HG03135 (cell line): ENCODE measurements around the gene TOM1L1.
"Not testable (repeated sequence)": the region's sequence is repeated elsewhere in the genome, so short reads cannot be mapped to it uniquely, and the experiment has no call there.

Source experiments
- ATAC-seq: cut with Tn5 transposase; IDR thresholded peaks from one replicate; pipeline ENCODE4 v1.9.1; 2021; ENCODE audit warnings: mild to moderate bottlenecking, moderate library complexity; ENCODE audit not compliant: unreplicated experiment

Gene TOM1L1, protein sequence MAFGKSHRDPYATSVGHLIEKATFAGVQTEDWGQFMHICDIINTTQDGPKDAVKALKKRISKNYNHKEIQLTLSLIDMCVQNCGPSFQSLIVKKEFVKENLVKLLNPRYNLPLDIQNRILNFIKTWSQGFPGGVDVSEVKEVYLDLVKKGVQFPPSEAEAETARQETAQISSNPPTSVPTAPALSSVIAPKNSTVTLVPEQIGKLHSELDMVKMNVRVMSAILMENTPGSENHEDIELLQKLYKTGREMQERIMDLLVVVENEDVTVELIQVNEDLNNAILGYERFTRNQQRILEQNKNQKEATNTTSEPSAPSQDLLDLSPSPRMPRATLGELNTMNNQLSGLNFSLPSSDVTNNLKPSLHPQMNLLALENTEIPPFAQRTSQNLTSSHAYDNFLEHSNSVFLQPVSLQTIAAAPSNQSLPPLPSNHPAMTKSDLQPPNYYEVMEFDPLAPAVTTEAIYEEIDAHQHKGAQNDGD

DNA sequence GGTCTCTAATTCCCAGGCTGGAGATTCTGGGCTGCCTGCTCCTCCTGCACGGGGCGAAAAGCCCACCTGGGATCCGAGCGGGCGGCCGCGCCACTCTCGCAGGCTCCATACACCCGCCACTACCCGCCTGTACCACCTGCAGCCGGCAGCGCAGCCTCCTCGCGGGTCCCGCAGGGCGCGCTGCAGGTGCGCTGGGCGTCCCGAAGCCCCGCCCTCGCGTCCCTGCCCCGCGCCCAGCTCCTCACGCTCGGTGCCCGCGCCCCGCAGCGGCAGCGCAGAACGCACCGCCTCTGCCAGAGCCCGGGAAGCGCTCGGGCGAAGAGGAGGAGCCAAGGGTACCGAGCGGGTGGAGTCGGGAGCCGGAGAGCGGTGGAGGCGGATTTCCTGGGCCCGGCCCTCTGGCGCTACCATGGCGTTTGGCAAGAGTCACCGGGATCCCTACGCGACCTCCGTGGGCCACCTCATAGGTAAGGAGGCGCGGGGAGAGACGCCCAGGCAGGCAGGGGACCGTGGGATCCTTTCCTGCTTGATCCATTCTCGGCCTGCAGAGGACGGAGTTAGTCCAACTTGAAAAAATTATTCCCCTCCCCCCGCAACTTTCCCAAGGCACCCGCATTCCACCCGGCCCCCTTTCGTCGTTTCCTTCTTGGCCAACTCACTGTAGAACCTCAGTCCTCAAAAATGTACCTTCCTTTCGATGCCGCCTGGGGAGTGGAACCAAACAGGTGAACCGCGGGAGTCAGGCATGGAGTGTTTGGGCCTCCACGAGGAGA lies at the start of gene TOM1L1:
TOM1L1 (plus strand) TSS at position 396 of the 773 bp plus-strand sequence; CDS start at position 410, 14 bp downstream.
- peak; percentile 78 for ATAC-seq

DNA sequence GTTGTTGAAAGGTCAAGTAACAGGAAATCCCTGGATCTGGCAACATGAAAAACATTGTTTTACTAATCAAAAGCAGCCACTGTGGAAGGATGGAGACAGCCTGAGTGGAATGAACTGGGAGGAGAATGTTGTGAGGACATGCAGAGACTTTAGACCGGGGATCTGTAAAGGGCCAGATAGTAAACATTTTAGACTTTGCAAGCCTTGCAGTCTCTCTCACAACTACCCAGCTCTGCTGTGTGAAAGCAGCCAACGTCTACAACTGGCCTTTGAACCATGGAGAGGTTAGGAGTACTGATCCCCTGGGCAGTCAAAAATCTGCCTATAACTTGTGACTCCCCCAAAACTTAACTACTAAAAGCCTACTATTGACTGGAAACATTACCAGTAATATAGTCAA lies 41.5 kb upstream of the TOM1L1 start:
- ATAC-seq = no peak

DNA sequence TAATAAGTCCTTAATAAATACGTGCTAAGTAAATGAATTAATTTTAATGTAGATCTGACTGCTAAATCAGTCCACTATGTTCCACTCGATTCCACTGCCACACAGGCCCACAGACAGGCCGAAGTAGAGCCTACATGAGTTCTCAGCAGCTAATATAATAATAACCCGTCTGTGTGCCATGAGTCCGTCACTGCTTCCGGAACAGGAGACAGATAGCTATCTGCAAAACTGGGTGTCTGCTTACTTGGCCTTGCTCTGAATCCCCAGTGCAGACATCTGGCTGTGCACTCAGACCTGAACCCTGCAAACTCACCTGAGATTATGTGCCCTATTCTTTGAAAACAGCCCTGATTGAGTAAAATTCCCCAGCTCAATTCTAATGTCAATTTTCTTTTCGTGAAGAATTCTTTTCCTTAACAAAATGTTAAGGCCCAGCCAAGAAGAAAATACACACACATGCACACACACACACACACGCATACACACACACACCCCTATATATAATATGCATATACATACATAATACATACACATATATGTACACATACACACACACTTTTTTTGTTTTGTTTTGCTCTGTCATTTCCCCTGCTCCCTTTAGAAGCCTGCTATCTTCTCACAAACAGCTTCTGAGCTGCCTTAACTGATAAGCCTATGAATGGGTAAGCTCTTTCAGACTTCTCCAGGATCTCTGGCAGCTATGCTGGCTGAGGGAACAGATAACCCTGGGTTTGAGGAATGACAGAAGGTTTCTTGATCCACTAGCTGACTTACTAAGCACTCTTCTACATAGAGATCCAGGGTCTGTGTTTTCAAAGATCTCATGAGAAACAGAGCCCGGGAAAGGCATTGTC lies 39.8 kb upstream of the TOM1L1 start:
- ATAC-seq = no peak

DNA sequence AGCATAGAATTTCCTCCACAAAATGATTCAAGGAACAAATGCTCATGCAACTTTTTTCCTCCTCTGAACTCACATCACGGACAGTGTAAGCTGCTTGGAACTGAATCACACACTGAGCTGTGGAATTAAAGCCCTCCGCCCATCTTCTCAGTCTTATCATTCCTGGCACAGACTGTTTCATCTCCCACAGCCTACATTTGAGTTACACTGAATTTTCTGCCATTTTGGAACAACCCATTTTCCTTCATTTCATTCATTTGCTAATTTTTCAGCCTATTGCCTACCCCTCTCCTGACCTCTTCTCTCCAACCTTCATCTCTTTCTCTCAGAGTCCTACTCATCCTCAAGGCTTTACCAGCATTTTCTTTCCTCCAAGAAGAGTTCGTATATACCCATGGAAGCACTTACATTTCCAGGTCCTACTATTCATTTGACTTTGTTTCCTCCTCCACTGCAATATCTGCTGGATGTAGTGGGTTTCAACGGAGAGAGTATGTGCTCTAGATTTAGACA lies 39.1 kb upstream of the TOM1L1 start:
- no peak for ATAC-seq

DNA sequence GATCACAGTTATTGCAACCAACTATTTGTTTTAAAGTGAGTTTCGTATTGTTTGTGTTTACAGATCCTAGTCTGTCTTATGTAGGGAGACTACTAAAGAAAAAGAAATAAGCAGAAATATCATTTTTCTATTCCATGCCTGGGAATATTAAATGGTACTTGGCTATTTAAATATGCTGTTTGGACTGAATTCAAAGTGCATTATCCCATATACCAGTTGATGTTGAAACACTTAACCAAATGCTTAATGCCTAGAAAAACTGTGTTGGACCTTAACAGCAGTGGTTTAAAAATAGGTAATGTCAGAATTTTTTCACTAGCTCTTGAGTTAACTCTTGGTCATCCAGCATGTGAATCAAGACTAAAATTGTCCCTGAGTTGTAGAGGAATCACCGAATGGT lies 37.5 kb upstream of the TOM1L1 start:
- no peak for ATAC-seq

DNA sequence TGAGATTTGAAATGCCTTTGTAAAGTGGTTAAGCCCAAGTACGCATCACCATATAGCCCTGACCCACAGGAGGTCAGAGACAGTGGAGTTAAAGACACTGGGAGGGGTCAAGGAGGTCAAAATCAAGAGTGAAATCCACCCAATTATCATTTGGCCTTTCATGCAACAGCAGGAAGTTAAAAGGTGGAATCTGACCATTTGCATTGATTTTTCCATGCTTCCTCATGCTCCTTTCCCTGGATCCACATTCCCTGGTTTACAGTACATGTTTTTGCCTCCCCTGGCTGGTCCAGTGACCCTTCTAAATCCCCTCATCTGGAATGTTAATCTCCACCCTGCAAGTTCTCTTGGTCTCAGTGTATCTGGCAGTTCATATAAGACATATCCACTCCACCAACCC lies 36.6 kb upstream of the TOM1L1 start:
- ATAC-seq = no peak

DNA sequence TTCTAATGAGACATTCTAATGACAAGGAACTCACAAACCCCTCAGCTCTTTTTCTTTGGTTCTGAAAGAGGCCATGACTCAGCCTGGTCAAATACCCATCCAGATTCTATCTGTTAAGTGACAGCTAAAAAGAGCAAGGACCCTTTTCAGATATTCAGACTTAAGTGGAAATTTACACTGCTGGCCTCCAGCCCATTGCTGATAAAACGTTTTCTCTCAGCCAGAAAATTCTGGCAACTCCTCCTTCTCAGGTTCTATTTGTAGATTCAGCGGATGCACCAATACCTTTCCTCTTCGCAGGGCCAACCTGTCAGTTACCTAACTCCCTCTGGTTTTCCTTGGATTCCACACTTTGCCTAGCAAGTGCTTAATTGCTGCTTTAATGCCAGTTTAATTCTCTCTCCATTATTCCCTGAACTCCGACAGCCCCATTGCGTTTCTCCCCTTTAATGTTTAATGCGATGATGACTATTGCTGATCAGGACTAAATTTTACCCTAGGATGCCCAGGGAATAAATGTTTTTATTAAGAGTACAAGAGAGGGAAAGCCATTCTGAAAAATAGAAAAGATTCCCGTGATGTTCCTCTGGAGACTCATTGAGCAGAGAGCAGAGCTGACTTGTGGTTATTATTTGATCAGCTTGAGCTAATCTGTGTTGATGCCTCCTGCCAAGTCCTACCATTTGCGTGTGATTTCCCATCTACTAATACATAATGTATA lies 35.9 kb upstream of the TOM1L1 start:
- ATAC-seq = no peak

DNA sequence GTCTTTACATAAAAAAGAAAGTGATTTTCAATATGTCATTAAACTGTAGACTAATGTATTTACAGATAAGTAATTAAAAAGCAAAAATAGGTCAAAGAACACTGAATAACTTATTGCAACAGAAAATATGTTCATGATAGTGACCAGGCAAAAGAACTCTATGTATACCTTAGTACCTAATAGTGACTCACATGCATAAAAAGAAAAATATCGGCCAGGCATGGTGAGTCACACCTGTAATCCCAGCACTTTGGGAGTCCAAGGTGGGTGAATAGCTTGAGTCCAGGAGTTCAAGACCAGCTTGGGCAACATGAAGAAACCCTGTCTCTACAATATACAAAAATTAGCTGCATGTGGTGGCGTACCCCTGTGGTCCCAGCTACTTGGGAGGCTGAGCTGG lies 33.0 kb upstream of the TOM1L1 start:
- ATAC-seq = no peak

DNA sequence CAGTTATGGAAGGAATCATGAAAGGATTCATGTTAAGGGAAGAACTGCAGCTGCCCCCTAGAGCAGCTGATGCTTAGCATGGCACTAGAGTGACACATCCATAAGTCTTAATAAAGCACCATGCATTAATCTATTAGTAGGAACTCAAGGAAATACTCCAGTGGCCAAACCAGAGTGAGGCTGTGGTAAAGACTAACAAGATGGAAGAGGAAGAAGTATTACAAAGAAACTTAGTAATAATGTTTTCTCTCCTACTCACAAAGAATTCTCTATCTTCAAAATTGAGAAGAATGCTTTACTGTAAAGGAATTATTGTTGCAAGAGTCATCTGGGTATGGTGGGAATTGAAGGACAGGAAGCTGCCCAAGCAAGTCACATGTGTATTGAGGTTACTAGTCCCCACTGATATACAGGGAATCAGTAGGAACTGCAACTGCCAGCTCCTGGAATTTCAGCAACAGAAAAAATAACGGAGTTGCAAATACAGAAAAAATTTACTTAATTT lies 29.9 kb upstream of the TOM1L1 start:
- no peak for ATAC-seq

DNA sequence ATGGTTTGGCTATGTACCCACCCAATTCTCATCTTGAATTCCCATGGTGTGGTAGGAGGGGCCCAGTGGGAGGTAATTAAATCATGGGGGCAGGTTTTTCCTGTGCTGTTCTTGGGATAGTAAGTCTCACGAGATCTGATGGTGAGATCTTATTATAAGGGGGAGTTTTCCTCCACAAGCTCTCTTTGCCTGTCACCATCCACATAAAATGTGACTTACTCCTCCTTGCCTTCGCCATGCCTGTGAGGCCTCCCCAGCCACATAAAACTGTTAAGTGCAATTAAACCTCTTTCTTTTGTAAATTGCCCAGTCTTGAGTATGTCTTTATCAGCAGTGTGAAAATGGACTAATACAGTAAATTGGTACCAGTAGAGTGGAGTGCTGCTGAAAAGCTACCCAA lies 24.7 kb upstream of the TOM1L1 start:
- ATAC-seq = not testable (repeated sequence)

DNA sequence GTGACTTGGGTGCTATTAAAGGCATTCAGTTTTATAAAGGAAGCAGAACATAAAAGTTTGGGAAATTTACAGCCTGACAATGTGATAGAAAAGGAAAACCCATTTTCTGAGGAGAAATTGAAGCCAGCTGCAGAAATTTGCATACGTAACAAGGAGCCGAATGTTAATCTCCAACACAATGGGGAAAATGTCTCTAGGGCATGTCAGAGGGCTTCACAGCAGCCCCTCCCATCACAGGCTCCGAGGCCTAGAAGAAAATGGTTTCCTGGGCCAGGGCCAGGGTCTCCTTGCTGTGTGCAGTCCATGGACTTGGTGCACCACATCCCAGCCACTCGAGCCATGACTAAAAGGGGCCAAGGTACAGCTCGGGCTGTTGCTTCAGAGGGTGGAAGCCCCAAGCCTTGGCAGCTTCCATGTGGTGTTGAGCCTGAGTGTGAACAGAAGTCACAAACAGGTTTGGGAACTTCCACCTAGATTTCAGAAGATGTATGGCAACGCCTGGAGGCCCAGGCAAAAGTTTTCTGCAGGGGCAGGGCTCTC lies 23.9 kb upstream of the TOM1L1 start:
- ATAC-seq = no peak

DNA sequence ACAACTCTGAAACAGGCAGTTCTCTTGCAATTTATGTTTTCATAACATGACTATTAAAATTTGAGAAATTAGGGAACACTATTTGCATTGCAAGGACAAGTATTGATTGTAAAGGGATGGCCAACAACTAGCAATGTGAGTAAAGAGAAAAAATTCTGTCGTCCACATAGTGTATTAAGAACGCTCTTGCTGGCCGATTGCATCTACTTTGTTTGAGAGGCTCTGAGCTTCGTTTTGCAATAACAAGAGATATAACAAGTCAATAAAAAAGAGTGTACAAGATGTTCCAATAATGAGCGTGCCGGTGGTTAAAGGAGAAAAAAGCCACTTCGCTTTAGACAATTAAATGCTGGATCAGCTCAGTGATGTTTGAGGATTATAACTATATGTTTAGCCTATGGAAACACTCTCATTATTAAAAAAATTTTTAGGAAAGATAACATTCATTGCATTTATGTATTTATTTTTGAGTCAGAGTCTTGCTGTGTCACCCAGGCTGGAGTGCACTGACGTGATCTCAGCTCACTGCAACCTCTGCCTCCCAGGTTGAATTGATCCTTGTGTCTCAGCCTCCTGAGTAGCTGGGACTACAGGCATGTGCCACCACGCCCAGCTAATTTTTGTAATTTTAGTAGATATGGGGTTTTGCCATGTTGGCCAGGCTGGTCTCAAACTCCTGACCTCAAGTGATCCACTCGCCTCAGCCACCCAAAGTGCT lies 19.2 kb upstream of the TOM1L1 start:
- no peak for ATAC-seq

DNA sequence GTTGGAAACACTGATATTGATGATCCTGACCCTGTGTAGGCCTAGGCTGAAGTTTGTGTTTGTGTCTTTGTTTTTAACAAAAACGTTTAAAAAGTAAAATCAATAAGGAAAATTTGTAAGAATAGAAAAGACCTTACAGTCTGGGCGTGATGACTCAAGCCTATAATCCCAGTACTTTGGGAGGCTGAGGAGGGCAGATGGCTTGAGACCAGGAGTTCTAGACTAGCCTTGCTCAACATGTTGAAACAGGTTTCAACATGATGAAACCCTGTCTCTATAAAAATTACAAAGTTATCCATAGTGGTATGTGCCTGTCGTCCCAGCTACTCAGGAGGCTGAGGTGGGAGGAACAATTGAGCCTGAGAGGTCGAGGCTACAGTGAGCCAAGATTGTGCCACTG lies 18.3 kb upstream of the TOM1L1 start:
- ATAC-seq = no peak

DNA sequence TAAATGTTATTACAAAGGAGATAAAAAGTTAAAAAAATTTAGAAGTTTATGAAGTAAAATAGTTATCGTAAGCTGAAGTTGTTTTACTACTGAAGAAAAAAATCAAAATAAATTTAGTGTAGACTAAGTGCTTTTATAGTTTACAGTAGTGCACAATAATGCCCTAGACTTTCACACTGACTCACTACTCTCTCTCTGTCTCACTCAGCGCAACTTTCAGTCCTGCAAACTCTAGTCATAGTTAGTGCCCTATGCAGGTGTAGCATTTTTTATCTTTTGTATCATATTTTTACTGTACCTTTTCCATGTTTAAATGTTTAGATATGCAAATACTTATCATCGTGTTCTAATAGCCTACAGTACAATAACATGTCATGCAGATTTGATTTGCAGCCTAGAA lies 17.7 kb upstream of the TOM1L1 start:
- ATAC-seq = peak; percentile 59

DNA sequence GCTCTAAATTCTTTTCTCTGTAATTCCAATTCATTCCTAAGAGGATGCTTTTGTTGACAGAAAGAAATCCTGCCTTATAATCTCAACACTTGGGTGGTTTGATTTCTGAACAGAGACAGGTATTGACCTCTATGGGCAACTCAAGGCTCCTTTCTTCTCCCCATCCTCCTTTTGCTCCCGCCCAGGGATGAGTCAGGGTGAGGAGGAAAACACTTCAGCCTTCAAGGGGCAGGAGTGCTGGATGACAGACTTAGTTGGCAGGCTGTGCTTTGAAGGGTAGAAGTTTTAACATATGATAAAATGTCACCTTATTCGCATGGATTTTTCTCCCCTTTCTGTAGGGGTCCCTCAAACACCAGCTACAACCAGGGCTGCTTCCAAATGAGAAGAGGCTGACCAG lies 16.7 kb upstream of the TOM1L1 start:
- ATAC-seq = no peak

DNA sequence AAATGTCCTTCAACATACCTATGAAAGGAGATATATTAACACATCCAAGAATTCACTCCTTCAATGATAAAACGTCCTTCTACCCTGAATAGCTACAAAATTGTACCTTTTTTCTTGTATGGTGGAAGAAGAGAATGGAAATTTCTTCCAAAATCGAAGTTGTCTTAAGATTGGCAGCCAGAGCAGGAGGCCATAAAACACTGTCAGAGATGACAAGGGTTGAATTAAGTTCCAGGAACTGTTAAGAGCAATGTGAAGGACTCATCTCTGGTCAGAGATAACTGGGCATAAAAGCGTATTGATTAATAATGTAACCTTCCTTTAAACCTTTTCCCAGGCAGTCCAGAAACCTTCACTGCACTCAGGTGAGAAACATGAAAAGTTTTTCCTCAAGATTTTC lies 12.9 kb upstream of the TOM1L1 start:
- ATAC-seq = no peak

DNA sequence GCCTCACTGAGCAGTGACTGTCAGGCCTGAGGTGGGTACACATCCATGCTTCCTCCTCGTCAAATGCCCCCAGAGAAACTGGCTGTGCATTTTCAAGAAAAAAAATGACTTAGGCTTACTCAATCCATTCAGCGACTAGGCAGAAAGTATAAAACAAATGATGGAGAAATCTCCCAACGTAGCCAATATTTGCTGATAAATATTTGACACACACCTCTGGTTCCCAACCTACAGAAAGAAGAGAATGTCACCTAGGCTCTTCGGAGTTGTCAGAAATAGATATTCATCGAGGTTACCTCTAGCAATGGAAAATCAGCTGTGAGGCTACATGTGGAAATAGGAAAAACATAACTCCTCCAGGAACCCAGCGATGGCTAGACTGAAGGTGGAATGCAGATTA lies 12.4 kb upstream of the TOM1L1 start:
- ATAC-seq = no peak

DNA sequence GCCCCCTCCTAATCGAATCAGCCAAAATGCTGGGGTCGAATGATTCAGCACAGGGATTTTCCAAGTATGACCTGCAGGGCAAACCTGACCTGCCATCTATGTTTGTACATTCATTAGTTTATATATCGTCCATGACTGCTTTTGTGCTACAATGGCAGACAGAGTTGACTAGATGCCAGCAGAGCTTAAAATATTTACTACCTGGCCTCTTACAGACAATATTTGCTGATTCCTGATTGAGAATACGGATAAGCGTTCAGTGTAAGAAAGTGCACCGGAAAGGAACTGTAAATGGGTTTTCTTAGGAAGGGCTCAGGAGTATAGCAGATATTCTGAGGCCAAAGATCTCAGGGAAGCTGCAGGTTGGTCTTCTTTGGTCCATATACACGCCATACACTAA lies 11.7 kb upstream of the TOM1L1 start:
- ATAC-seq = no peak

DNA sequence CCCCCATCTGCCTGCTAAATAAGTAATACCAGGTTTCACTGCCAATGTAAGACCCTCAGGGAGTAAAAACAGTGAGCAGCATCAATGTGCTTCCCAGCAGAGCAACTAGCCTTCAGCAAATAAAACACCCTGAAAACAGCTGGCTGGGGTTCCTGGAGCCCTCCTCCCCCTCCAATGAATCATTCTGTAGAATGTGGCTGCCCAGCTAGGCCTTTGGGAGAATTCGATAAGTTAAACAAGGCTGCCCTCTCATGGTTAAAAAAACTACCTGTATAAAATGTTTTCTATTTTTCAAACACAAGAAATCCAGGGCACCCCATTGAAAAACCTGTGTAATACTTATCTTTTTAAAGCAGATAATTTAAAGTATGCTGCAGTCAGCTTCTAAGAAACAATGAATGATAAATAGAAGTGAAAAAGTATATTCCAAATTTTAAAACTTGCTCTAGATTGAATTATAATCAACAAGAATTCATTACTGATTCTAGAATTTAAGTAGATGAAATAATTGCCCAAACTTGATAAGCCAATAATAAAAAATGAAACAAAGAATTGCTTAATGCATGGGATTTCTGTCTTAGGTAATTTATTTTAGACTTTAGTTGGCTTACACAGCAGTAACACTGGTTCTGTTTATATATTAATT lies 9.4 kb upstream of the TOM1L1 start:
- no peak for ATAC-seq
